Adrenal gland (tissue), 12 donors: ENCODE measurements around the gene PFDN5. TPM values are rescaled to one million over a fixed set of nuclear protein-coding genes. Genes with fewer than 3 reads are reported as not detected.

Experiments
- DNase-seq, 7 donors: peaks; one replicate each; pipeline ENCODE4 v3.0.0-alpha.2; 2019 to 2020
- H3K27ac ChIP-seq, 5 donors: fragments of 200-600 bp; sonication (generic) in 4 of 5; 1 replicate in 3 of 5; 2 replicates in 2 of 5; pipeline versions ENCODE4 v1.5.1 to v1.8.0; 2016 to 2020; ENCODE audit warnings: mild to moderate bottlenecking in 1 of 5
- H3K27me3 ChIP-seq: fragments of 200-600 bp; 2 replicates; pipeline ENCODE4 v1.8.0; 2021
- H3K36me3 ChIP-seq, 2 donors: fragments of 200-600 bp; replicated peaks in 1 of 2; 1 replicate in 1 of 2; 2 replicates in 1 of 2; pipeline versions ENCODE4 v1.5.1 to v1.8.0; 2018 to 2022
- H3K4me1 ChIP-seq, 2 donors: fragments of 200-600 bp; replicated peaks in 1 of 2; 1 replicate in 1 of 2; 2 replicates in 1 of 2; pipeline versions ENCODE4 v1.5.1 to v1.8.0; 2018 to 2021
- H3K4me3 ChIP-seq, 4 donors: fragments of 200-600 bp; sonication (generic) in 3 of 4; one replicate each; pipeline ENCODE4 v1.5.1; 2016 to 2018
- H3K9me3 ChIP-seq, 3 donors: fragments of 200-600 bp; sonication (generic) in 1 of 3; replicated peaks in 1 of 3; 1 replicate in 2 of 3; 2 replicates in 1 of 3; pipeline versions ENCODE4 v1.5.1 to v1.8.0; 2016 to 2021
- POLR2A ChIP-seq, 2 donors: fragments of 450-650 bp; IDR thresholded peaks; one replicate each; pipeline ENCODE4 v1.6.1; 2017; ENCODE audit warnings: antibody characterized with exemption in 2 of 2, mild to moderate bottlenecking in 2 of 2, moderate library complexity in 1 of 2
- WGBS, 4 donors: extraction: QIAGEN DNeasy Blood & Tissue Kit in 2 of 4; methylation state at CpG; one replicate each; pipeline versions ENCODE4 v1.1.5 to v1.1.7; 2013 to 2017; 5-methylcytosine and 5-hydroxymethylcytosine counted together
- intact Hi-C, 2 donors: fragments of 100-400 bp; cut with DNase I; formaldehyde crosslinking; loops; one replicate each; pipeline versions ENCODE4 v1.14.1 to v1.15.0; 2022 to 2023
- polyA plus RNA-seq, 3 donors: library from polyadenylated mRNA; stranded (reverse); fragments of 200-250 nt in 2 of 3; fragments of 350-450 nt in 1 of 3; fragmentation: Illumina TruSeq in 1 of 3; extraction: RNeasy Lipid Tissue Mini Kit (QIAGEN cat#74804) in 1 of 3; gene quantifications; one replicate each; pipeline ENCODE4 v1.2.3, GENCODE V29; 2013 to 2014
- total RNA-seq, 9 donors: library from RNA; depleted of rRNA in 4 of 9; stranded (reverse); fragments of >200 nt in 4 of 9; fragments of 120-200 nt in 1 of 9; fragmentation: NEBNext Ultra II Directional in 1 of 9; extraction: Animal tissue kit (Norgen Biotek cat#: 25700) in 1 of 9; gene quantifications; one replicate each; pipeline versions ENCODE4 v1.1.0 to v1.2.4, GENCODE V29; 2013 to 2023
- TF ChIP-seq, protein P1 (sequence below), 6 experiments: fragments of 450-650 bp in 4 of 6; fragments of 200-600 bp in 2 of 6; sonication (generic) in 1 of 6; IDR thresholded peaks; 1 replicate in 5 of 6; 2 replicates in 1 of 6; pipeline versions ENCODE4 v1.5.1 to v1.8.0; 2016 to 2021; ENCODE audit warnings: antibody characterized with exemption in 6 of 6, mild to moderate bottlenecking in 2 of 6, moderate library complexity in 1 of 6
- donor health status: healthy with polysubstance abuse.
- donor health status: Bipolar disorder and iron deficiency.
- donor health status: DM: yes; HTN: yes; CAD: no.
- donor health status: DM: no; HTN: no; CAD: no.
- donor health status: DM: no; HTN: no; CAD: no.
- donor health status: DM: yes; HTN: yes; CAD: no.

Gene PFDN5
- total and polyA plus RNA-seq, 12 donors = 501 to 2,052 (median 793) TPM

- no peaks in the 10 kb centered on the region for H3K36me3 ChIP-seq
- no peaks in the 10 kb centered on the region for H3K27me3 ChIP-seq
- peaks cover 0 to 10% of the 10 kb centered on the region in 2 donors for H3K4me1 ChIP-seq
- intact Hi-C loops = no loop called here
- 0 to 1% (median 0%) methylated on average over 44 to 58 of the region's 58 CpGs for WGBS, 4 donors
- peak within 1 kb of the TSS in 1 of 5 donors; percentile 2 for H3K27ac ChIP-seq
- H3K9me3 ChIP-seq = no peaks in the 10 kb centered on the region
- H3K4me3 ChIP-seq = peak within 1 kb of the TSS in 3 of 4 donors; percentile 44 to 68 (median 53)
- TF ChIP-seq, protein P1, sequence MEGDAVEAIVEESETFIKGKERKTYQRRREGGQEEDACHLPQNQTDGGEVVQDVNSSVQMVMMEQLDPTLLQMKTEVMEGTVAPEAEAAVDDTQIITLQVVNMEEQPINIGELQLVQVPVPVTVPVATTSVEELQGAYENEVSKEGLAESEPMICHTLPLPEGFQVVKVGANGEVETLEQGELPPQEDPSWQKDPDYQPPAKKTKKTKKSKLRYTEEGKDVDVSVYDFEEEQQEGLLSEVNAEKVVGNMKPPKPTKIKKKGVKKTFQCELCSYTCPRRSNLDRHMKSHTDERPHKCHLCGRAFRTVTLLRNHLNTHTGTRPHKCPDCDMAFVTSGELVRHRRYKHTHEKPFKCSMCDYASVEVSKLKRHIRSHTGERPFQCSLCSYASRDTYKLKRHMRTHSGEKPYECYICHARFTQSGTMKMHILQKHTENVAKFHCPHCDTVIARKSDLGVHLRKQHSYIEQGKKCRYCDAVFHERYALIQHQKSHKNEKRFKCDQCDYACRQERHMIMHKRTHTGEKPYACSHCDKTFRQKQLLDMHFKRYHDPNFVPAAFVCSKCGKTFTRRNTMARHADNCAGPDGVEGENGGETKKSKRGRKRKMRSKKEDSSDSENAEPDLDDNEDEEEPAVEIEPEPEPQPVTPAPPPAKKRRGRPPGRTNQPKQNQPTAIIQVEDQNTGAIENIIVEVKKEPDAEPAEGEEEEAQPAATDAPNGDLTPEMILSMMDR (IDR thresholded peaks at IDR 0.05) = peak in 4 of 6 experiments; percentile 7 to 39 (median 26)
- TF ChIP-seq POLR2A (IDR thresholded peaks at IDR 0.05) = peak in 1 of 2 donors; percentile 13
- peak; percentile 54 to 77 (median 68) for DNase-seq
These were observed 27.2 kb upstream of the PFDN5 start, which contains the start of gene ESPL1 for GRCh38 chr12:53267999-53268629. TSS of gene ESPL1 (plus strand) at chr12:53268299. CDS start at chr12:53268767, 468 bp downstream.

- H3K4me3 ChIP-seq = peak overlapping the region in 3 of 4 donors; percentile 44 to 68 (median 53)
- no peaks in the 10 kb centered on the region for H3K27me3 ChIP-seq
- intact Hi-C loops = no loop called here
- peak overlapping the region in 1 of 5 donors; percentile 2 for H3K27ac ChIP-seq
- H3K9me3 ChIP-seq = no peaks in the 10 kb centered on the region
- H3K4me1 ChIP-seq = peaks cover 0 to 10% of the 10 kb centered on the region in 2 donors
- 58 to 61% (median 60%) methylated on average over 18 to 20 of the region's 20 CpGs for WGBS, 4 donors
- H3K36me3 ChIP-seq = no peaks in the 10 kb centered on the region
- DNase-seq = no peak
- TF ChIP-seq POLR2A (IDR thresholded peaks at IDR 0.05) = no peak
- TF ChIP-seq, protein P1 (IDR thresholded peaks at IDR 0.05) = no peak
These were observed 26.4 kb upstream of the PFDN5 start for GRCh38 chr12:53268630-53269562.

- 96 to 99% (median 98%) methylated on average over 5 of the region's 5 CpGs for WGBS, 4 donors
- TF ChIP-seq POLR2A (IDR thresholded peaks at IDR 0.05) = no peak
- TF ChIP-seq, protein P1 (IDR thresholded peaks at IDR 0.05) = no peak
- intact Hi-C loops = no loop called here
- Histone ChIP-seq H3K4me1 (no peaks in the 10 kb centered on the region), H3K27me3 (no peaks in the 10 kb centered on the region), H3K27ac (no peak overlapping the region), H3K36me3 (no peaks in the 10 kb centered on the region), H3K4me3 (no peak overlapping the region), H3K9me3 (no peaks in the 10 kb centered on the region)
- no peak for DNase-seq
These were observed 20.9 kb upstream of the PFDN5 start for GRCh38 chr12:53274445-53274844.

DNA sequence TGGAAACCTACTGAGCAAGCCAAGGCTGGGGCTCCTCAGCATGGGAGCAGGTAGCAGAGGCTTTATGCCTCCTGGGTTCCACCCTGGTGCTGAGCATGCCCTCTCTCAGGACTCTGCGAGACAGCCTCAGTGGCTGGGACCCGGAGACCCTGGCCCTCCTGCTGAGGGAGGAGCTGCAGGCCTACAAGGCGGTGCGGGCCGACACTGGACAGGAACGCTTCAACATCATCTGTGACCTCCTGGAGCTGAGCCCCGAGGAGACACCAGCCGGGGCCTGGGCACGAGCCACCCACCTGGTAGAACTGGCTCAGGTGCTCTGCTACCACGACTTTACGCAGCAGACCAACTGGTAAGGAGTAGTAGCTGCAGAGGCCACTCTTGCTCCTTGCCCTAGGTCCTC, 18.8 kb upstream of the PFDN5 start:
- H3K36me3 ChIP-seq = no peaks in the 10 kb centered on the region
- TF ChIP-seq, protein P1 (IDR thresholded peaks at IDR 0.05) = no peak
- TF ChIP-seq POLR2A (IDR thresholded peaks at IDR 0.05) = no peak
- no peak overlapping the region for H3K4me3 ChIP-seq
- no peaks in the 10 kb centered on the region for H3K9me3 ChIP-seq
- H3K4me1 ChIP-seq = no peaks in the 10 kb centered on the region
- 94 to 100% (median 98%) methylated on average over 2 to 11 of the region's 11 CpGs for WGBS, 4 donors
- no peak for DNase-seq
- H3K27me3 ChIP-seq = no peaks in the 10 kb centered on the region
- intact Hi-C loops = no loop called here
- H3K27ac ChIP-seq = no peak overlapping the region
